HG02798 (cell line): ENCODE results near the gene FASN.

ENCODE experiments used
- ATAC-seq: cut with Tn5 transposase; IDR thresholded peaks from one replicate; pipeline ENCODE4 v1.9.1; 2021; ENCODE audit warnings: mild to moderate bottlenecking; ENCODE audit not compliant: unreplicated experiment, poor library complexity

FASN gene

DNA sequence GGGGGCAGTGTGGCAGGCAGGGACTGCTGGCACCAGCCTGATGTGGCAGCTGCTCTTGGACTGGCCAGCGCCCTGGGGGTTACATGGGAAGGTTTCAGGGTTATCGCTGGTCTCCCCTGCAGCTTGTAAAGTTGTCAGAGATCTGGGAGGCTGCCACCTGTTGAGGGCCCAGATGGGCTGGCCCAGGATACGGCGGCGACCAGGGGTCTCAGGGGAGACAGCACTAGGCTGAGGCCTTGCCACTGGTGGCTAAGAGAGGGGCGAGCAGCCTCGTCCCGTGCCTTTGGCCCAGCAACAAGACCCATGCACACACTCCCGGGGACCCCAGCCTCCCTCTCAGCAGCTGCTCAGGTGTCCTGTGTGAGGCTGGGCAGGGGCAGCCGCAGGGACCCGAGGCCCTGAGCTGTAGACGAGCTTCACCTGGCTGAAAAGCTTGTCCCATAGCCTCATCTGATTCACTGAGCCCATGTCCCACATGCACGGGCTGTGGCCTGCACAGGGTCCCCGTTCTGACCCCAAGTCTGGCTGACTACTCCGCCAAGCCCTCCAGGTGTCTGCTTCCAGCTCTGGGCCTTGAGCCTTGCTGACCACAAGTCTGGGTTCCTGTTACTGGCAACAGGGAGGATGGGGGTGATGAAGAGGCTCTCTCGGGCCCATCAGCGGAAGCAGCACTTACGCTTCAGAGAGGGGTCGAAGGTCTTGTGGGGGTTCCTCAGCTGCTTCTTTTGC, 38.6 kb downstream of the FASN start:
- ATAC-seq = no peak

DNA sequence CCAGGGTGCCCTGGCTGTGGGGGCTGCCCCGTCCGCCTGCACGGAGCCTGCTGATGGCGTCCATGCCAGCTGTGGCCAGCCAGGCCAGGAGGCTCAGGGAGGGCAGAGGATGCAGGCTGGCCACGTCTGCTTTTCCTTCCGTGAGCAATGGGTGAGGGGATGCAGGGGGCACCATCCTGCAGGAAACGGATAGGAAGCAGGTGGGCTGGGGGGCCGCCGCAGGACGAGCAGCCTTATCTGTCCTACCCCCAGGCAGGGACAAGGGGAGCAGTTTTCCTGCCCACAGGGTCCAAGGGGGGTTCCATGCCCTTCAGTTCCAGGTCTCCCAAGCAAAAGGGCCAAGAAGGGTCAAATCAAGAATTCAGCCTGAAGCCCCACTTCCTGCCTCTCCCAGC, 39.2 kb downstream of the FASN start:
- ATAC-seq = no peak

DNA sequence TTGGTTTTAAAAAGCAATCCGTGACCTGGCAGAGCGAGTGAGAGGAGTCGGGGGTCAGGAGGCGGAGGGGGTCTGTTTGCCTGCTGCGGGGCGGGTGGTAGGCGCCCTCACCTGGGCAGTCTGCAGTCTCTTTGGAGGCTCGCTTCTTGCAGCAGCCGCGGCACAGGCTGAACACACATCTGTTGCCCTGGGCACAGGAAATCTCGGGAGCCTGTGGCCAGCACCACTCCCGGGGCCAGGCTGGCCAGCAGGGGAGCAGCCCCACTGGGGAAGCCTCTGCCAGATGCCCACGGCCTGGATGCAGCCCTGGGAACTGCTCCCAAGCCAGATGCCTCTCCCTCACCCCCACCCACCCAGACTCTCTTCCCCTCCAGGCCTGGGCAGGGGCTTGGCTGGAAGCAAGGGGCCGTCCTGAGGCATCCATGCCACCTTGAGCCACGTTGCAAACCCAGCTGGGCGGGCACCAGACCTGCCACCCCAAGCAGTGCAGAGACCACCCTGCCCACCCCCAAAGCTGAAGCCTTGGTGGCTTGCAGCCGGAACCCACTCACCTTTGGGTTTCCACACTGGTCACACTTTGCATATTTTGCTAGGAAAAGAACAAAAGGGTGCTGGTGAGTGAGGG, 39.7 kb downstream of the FASN start:
- no peak for ATAC-seq

DNA sequence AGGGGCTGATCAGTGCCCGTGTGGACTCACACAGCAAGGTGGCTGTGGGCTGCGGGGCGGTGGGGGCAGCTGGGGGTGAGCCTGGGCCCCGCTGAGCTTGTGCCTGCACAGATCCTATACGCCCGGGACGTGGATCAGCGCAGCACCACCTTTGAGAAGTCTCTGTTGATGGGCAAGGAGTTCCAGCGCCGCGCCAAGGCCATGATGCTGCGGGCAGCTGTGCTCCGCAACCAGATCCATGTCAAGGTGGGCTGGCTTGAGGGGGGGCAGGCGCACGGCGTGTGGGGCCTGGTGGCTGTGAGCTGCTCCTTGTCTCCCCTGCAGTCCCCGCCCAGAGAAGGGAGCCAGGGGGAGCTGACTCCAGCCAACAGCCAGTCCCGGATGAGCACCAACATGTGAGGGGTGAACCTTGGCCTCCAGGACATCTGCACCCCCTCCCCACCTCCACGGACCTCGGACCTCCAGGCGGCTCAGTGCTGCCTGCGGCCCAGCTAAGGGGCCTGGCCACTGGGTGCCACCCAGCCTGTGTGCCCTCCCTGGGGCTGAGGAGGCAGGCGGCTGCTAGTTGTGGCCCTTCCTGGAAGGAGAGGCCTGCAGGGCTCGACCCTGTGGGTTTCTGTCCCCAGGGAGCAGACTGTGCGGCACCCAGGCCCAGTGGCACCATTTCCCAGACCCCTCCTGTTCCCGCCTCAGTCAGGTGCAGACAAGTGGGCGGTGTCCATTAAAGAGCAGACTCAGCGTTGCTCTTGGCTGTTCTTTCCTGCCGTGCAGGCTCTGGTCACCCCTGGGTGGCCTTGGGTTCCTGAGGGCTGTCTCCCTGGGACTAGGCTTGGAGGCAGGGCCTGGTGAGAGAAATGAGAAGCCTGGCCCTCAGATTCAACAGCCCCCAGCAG, 41.1 kb downstream of the FASN start:
- ATAC-seq = no peak

DNA sequence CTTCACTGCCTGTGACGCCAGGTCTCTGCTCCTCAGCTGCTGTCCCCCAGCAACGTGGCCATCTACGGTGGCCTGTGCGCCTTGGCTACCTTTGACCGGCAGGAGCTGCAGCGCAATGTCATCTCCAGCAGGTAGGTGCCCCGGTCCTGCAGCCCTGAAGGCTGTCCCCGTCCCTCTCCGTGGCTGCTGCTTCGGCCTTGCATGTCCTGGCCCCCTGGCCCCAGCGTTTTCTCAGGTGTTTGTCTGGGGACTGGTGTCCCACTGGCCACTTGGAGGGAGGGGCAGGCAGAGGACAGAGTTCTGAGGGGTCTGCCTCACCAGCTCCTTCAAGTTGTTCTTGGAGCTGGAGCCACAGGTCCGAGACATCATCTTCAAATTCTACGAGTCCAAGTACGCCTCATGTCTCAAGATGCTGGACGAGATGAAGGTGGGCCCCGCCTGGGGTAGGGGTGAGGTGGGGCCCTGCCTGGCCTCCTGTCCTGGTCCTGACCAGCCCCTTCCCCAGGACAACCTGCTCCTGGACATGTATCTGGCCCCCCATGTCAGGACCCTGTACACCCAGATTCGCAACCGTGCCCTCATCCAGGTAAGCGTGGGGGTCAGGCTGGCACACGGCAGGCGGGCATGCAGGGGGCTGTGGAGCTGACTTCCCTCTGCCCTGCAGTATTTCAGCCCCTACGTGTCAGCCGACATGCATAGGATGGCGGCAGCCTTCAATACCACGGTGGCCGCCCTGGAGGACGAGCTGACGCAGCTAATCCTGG, 41.9 kb downstream of the FASN start:
- ATAC-seq = no peak

DNA sequence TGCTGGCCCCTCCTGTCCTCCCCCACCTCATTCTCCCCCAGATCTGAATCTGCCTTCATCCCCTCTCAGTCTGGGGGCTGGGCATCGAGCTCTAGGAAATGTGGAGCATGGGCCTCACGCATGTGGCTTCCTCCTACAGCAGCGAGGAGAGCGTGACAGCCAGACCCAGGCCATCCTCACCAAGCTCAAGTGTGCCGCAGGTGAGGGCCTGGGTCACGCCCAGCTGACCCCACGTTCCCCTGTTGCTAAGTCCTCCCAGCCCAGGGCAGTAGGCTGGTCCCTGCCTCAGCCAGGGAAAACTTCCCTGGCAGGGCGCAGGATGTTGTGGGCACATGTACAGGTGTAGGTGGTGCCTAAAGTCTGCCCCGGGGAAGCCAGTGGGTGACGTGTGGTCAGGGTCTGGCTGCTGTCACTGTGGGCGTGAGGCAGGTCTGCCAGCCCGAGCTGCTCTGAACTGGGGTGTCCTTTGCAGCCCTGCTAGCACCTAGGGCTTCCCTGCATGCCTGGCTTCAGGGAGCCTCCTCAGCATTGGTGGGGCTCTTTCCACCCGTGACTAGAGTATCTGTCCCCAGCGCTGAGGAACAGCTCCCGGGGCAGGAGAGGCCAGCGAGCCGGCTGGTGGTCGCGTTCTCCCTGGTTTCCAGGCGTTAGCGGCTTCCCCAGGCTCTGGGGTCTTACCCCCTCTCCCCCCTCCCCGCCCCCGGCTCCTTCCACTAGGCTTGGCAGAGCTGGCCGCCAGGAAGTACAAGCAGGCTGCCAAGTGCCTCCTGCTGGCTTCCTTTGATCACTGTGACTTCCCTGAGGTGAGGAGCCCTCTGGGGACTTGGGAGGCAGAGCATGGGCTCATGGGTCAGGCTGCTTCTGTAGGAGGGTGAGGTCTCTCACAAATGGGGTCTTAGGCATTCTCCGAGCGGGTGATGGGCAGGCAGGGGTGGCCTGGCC, 42.7 kb downstream of the FASN start:
- no peak for ATAC-seq

DNA sequence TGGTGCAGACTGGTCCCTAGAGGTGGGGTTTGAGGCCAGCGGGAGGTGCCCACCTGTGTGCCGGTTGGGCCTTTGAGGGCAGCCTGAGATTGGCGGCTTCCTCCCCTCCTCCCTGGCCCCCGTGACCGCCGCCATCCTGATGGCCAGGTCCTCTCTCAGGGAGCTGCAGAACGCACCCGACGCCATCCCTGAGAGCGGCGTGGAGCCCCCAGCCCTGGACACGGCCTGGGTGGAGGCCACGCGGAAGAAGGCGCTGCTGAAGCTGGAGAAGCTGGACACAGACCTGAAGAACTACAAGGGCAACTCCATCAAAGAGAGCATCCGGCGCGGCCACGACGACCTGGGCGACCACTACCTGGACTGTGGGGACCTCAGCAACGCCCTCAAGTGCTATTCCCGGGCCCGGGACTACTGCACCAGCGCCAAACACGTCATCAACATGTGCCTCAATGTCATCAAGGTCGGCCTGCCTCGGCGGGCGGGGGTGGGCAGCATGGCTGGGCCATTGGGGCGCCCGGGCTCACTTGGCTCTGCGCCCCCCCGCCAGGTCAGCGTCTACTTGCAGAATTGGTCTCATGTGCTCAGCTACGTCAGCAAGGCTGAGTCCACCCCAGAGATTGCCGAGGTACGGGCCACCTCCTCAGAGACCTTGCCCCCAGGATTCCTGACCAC, 43.5 kb downstream of the FASN start:
- ATAC-seq = no peak

DNA sequence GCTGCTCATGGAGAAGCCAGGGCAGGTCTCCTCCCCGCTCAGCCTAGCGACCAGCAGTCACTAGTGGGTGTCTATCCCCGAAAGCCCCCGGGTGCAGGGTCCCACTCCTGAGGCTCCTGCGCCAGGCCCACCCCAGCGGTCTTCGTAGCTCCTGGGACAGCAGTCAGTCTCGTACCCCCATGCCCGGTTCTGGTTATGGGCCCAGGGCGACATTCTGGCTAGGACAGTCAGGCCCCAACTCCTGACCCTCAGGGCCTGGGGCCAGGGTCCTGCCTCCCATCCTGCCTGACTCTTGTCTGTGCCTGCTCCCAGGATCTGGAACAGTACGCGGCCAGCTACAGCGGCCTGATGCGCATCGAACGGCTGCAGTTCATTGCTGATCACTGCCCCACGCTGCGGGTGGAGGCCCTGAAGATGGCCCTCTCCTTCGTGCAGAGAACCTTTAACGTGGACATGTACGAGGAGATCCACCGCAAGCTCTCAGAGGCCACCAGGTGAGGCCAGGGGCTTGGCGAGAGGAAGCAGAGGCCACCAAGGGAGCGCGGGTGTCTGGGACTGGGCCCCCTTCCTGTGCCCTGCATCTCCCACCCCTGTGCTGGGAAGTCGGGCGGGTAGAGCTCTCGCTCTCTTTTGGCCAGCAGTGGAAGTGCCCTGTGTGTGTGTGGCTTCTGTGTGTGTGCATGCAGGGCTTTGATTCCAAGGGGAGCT, 44.3 kb downstream of the FASN start:
- ATAC-seq = no peak

DNA sequence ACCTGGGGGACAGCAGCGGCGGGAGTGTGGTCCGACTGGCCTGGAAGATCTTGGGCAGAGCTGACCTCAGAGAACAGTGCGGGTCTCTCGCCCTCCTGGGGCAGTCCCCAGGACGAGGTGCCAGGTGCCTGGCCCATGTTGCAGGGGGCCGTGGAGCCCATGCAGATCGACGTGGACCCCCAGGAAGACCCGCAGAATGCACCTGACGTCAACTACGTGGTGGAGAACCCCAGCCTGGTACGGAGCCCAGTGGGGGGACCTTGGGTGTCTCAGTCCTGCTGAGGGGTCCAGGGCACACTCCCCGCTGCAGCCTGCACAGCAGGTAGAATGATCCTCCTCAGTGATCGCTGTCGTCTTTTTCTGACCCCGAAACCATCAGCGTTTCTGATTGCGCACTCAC, 44.9 kb downstream of the FASN start:
- ATAC-seq = no peak

DNA sequence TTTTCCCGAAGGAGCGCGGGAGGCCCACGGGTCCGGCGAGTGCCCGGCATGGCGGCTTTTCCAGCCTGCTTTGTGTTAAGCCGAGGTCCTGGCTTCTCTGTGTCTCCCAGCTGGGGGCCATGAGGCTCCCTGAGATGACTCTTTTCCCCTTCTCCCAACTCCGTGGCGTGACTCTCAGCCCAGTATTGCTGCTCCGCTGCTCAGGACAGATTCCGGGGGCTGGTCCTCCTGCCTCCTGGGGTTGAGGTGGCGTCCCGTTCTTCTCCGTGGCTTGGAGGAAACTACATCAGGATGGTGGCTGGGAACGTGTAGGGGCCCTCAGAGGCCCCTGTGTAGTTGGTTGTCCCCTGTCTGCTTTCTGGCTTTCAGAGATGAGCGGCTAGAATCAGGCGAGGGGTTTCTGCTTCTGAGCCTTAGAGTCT, 45.4 kb downstream of the FASN start:
- no peak for ATAC-seq

DNA sequence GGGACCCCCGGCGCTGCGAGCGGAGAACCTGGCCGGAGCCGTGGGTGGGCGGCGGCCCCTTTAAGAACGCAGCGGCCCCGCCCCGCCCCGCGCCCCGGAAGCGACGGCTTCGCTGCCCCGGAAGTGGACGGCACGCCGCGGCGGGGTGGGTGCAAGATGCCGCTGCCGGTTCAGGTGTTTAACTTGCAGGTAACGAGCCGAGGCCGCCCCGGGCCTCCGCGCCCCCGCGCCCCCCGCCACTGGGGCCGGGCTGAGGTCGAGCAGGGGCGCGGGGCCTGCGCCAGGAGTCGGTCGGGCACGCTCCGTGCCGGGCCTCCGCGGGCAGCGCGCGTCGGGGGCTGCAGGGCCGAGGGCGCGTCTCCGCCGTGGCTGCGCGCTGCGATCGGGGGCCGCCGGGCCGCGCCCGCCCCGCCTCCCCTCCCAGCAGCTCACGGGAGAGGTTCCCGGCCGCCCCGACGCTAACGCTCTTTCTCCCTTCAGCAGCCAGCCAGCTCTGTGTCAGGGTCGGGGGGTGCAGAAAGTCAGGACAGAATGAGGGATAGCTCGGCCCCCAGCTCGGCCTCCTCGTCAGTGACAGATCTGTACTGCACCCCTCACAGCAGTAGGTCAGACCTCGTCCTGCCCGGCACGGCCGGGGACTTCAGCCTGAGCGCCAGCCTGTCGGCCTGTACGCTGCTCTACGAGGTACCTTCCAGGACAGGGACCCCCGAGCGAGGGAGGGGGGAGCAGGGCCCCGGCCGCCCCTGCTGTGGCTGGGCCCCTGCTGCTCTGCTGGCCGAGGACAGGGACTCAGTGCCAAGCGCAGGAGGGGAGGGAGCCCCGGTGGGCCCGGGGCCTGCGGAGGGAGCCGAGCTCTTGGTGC, 46.0 kb downstream of the FASN start, which contains the start of the genes GPS1 and RFNG:
Gene GPS1 (plus strand): TSS at position 123 of the 862 bp plus-strand sequence. CDS start 34 bp downstream, at position 157.
Gene RFNG (minus strand): TSS at position 36 of the 862 bp plus-strand sequence. CDS start 45 bp downstream, outside the sequence.
- peak; percentile 66 for ATAC-seq

DNA sequence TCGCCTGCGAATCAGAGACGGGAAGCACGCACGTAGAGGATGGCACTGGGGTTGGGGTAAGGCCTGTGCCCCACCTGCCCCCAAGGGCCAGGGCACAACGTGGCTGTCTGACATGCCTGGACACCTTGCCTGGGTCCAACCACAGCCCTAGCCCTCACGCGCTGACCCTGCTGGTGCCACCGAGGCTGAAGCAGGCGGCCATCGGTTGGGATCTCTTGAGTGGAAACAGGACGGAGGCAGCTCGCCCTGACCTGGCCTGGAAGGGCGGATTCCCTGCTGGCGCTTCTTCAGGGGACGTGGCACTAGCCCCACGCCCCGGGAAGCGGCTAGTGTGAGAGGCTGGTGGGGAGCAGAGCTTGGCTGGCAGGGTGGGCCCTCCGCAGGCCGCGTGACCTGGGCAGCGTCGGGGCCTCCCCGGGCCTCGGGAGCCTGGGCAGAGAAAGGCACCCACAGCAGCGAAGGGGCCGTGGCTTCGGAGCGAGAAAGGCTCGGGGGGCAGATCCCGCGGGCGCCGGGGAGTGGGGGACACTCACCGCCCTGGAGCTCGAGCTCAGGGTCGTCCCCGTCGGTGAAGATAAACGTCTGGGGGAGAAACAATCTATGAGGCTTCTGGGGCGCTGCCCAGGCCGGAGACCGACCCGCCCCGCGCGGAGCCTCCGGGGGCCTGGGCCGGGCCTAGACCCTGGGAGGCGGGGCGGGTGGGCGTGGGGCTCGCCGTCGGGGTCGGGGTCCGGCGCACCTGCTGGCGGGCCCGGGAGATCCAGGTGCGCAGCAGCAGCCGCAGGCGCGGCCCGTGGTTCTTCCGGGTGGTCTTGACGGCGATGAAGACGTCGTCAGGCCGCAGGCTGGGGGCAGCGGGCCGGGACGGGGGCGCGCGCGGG, 47.0 kb downstream of the FASN start:
- ATAC-seq = peak; percentile 15

DNA sequence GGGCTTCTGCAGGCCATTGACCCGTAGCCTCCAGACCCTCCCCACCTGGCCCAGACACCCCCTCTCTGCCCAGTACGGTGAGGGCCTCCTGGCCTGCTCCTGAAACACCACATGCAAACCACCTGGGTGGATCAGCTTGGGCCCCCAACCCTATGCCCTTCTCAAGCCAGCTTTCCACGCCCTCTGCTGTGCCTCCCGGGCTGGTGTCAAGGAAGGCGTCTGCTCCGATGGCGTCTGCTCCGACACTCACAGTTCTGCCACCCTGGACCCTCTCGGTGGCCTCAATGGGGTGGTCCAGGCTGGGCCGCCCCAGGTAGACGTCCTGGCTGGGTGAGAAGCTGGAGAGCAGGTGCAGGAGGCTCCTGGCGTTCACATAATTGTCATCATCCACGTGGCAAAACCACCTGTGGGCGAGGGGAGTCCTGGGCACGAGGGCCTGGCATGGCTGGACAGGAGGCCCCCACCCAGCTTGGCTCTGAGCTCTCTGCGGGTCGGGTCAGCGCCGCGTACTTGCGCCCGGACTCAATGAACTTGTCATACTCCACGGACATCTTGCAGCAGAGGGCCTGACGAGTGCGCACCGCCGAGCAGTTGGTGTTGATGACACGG, 47.8 kb downstream of the FASN start:
- ATAC-seq = no peak

DNA sequence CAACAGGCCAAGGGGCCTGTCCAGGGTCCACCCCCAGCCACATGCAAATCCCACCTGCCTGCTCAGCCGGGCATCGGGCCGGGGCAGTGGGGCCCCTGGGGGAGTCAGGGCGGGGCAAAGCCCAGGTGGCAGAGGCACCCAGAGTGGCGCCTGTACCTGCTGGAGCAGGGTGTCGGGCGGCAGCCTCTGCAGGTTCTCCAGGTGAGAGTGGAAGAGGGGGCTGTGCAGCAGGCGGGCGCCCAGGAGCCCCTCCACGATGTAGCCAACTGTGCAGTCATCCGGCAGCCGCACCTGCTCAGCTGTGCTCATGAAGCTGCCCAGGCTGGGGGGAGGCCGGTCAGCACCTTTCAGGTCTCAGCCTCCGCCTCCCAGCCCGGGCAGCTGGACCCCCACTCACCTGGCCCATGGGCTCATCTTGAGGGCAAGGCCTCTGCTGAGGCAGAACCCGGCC, 48.5 kb downstream of the FASN start:
- no peak for ATAC-seq

DNA sequence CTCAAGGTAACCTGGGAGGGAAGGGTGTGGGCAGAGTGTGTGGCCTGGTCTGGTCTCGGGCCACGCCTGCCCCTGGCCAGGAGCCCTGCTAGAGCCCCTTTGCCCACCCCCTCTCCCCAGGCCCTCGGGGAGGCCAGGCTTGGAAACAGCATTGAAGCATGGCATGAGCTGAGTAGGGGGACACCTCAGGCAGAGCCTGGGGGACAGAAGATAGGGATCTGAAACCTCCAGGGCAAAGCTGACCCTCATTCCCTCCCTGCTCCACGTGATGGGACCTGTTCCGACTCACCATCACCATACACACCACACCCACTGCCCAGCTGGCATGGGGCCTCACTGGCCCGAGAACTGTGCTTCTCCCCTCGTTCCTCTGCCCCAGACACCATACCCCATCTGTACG, 48.9 kb downstream of the FASN start:
- no peak for ATAC-seq

DNA sequence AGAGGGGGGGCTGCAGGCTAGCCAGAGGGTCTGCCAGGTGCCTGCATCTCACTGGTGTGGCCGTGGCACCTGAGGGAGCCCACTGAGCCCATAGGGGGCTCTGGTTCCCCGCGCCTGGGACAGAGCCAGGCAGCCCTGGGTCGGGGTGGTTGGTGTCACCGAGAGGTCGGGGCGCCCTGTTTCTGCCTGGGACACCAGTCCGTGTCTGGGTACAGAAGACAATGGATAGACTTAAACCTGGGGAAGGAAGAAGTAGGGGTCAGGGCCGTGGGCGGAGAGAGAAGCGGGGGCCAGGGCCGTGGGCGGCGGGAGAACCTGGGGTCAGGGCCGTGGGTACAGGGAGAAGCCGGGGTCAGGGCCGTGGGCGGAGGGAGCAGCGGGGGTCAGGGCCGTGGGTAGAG, 49.5 kb downstream of the FASN start:
- no peak for ATAC-seq
